HepG2 (cell line): ENCODE measurements around the gene ST6GALNAC2. TPM values are rescaled to one million over a fixed set of nuclear protein-coding genes. Genes with fewer than 3 reads are reported as not detected.

Source experiments
- HDAC2 ChIP-seq: sonication (generic); formaldehyde crosslinking; IDR thresholded peaks from 2 replicates; pipeline ENCODE4 v1.4.0; 2020; ENCODE audit warnings: missing genetic modification reagents
- IRF2 ChIP-seq: IDR thresholded peaks from 2 replicates; pipeline ENCODE4 v1.6.1; 2018; ENCODE audit warnings: missing genetic modification reagents, missing compliant biosample characterization
- NBN ChIP-seq: fragments of 450-650 bp; conservative IDR thresholded peaks from 2 replicates; pipeline ENCODE4 v1.6.1; 2017
- REST ChIP-seq, 2 experiments: IDR thresholded peaks; 2 replicates each; pipeline ENCODE4 v1.6.1; 2011 to 2012; ENCODE audit warnings: low read length in 2 of 2, borderline replicate concordance in 1 of 2, low read depth in 1 of 2, mild to moderate bottlenecking in 1 of 2, moderate library complexity in 1 of 2
- RFX3 ChIP-seq: IDR thresholded peaks from 2 replicates; pipeline ENCODE4 v1.6.1; 2016; ENCODE audit warnings: missing biosample characterization, missing genetic modification reagents
- TEF ChIP-seq: sonication (generic); formaldehyde crosslinking; IDR thresholded peaks from 2 replicates; pipeline ENCODE4 v1.5.0; 2020; ENCODE audit warnings: missing genetic modification reagents
- ZNF292 ChIP-seq: sonication (generic); formaldehyde crosslinking; IDR thresholded peaks from 2 replicates; pipeline ENCODE4 v1.8.1; 2022; ENCODE audit warnings: mild to moderate bottlenecking, low read depth, missing genetic modification reagents, borderline replicate concordance
- polyA plus RNA-seq, 8 experiments: library from polyadenylated mRNA; depleted of rRNA in 3 of 8; stranded (reverse) in 7 of 8; unstranded in 1 of 8; fragments of >200 nt; fragmentation: Illumina TruSeq in 4 of 8; extraction: Trizol in 4 of 8; gene quantifications; 2 replicates each; pipeline versions ENCODE4 v1.2.1 to v1.2.3, GENCODE V29; 2011 to 2016; ENCODE audit warnings: low read depth in 4 of 8, missing spikeins in 1 of 8, mixed read lengths in 1 of 8; ENCODE audit not compliant: insufficient read depth in 1 of 8
- total RNA-seq, 5 experiments: library from RNA; depleted of rRNA; stranded (reverse); fragments of >200 nt; fragmentation: Illumina TruSeq; extraction: Trizol; gene quantifications; 2 replicates each; pipeline ENCODE4 v1.2.3, GENCODE V29; 2016; ENCODE audit warnings: low read depth in 1 of 5
- TF ChIP-seq, protein P1 (sequence below): sonication (generic); formaldehyde crosslinking; IDR thresholded peaks from 2 replicates; pipeline ENCODE4 v1.5.0; 2020; ENCODE audit warnings: mild to moderate bottlenecking, missing genetic modification reagents
- TF ChIP-seq, protein P2 (sequence below): sonication (generic); formaldehyde crosslinking; IDR thresholded peaks from 2 replicates; pipeline ENCODE4 v1.4.0; 2020; ENCODE audit warnings: missing genetic modification reagents, borderline replicate concordance
- TF ChIP-seq, protein P3 (sequence below), 2 experiments: sonication (generic) in 1 of 2; formaldehyde crosslinking in 1 of 2; IDR thresholded peaks; 2 replicates each; pipeline versions ENCODE4 v1.6.1 to v1.9.0; 2014 to 2022; ENCODE audit warnings: antibody characterized with exemption in 1 of 2, borderline replicate concordance in 1 of 2, inconsistent platforms in 1 of 2, low read depth in 1 of 2, missing genetic modification reagents in 1 of 2

The ST6GALNAC2 gene
- total and polyA plus RNA-seq, 2 of the 13 experiments (the other 11 are each of a cell fraction or from before 2014, with no cell fraction given), result 0.12 to 0.49 TPM

DNA sequence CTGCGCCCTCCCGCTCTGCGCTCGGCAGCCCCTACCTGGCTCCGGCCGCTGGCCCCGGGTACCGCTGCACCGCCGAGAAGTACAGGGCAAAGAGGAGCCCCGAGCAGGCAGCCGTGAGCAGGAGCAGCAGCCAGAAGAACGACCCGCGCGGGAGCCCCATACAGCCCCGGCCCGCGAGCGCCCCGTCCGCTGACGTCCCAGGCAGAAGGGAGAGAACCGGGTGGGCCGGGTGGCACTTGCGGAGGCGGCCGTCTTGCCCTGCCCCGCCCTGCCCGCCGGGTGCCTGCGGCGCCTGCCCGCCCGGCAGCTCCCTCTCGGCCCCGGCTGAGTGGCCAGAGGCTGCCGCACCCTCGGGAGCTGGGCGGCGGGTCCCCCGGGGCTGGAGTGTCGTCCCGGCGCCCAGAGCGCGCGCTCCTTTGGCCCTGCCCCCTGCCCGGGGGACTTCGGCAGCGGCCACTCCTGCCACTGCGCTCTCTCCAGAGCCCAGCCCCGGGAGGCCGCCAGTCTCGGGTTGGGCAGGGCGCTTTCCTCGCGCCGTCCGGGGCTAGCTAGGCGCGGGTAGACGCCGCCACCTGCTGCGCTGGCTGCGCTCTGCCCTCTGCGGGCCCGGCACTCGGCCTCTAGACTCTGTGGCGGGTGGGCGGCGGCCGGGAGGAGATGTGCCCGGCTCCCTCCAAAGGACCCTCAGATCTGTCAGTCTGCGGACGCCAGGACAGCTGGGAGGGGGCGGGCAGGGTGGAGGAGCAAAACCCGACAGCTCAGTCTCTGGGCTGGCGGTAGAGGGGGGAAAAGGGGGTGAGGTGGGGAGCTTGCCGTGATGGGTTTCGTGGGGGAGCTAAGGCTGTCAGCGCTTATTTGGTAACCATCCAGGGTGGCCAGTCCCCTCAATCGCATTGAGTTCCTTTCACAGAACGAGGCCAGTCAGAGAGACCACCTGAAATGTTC is at the start of gene ST6GALNAC2 (continued):
- TF ChIP-seq, protein P1, sequence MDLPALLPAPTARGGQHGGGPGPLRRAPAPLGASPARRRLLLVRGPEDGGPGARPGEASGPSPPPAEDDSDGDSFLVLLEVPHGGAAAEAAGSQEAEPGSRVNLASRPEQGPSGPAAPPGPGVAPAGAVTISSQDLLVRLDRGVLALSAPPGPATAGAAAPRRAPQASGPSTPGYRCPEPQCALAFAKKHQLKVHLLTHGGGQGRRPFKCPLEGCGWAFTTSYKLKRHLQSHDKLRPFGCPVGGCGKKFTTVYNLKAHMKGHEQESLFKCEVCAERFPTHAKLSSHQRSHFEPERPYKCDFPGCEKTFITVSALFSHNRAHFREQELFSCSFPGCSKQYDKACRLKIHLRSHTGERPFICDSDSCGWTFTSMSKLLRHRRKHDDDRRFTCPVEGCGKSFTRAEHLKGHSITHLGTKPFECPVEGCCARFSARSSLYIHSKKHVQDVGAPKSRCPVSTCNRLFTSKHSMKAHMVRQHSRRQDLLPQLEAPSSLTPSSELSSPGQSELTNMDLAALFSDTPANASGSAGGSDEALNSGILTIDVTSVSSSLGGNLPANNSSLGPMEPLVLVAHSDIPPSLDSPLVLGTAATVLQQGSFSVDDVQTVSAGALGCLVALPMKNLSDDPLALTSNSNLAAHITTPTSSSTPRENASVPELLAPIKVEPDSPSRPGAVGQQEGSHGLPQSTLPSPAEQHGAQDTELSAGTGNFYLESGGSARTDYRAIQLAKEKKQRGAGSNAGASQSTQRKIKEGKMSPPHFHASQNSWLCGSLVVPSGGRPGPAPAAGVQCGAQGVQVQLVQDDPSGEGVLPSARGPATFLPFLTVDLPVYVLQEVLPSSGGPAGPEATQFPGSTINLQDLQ (CRISPR knock-in tag), result no peak
- TF ChIP-seq RFX3 (CRISPR knock-in tag) (no peak), IRF2 (CRISPR knock-in tag) (peak; percentile 48; the same call in 1 of the 2 replicates), REST (IDR thresholded peaks at IDR 0.05; ENCODE audit: borderline replicate concordance in 1 of 2, low read depth in 1 of 2, low read length in 2 of 2) (no peak), HDAC2 (peak; percentile 38), NBN (no peak), TEF (CRISPR knock-in tag) (no peak), ZNF292 (CRISPR knock-in tag) (no peak)
- TF ChIP-seq, protein P2, sequence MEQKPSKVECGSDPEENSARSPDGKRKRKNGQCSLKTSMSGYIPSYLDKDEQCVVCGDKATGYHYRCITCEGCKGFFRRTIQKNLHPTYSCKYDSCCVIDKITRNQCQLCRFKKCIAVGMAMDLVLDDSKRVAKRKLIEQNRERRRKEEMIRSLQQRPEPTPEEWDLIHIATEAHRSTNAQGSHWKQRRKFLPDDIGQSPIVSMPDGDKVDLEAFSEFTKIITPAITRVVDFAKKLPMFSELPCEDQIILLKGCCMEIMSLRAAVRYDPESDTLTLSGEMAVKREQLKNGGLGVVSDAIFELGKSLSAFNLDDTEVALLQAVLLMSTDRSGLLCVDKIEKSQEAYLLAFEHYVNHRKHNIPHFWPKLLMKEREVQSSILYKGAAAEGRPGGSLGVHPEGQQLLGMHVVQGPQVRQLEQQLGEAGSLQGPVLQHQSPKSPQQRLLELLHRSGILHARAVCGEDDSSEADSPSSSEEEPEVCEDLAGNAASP, result peak; percentile 62; the same call in 1 of the 2 replicates
- TF ChIP-seq, protein P3, sequence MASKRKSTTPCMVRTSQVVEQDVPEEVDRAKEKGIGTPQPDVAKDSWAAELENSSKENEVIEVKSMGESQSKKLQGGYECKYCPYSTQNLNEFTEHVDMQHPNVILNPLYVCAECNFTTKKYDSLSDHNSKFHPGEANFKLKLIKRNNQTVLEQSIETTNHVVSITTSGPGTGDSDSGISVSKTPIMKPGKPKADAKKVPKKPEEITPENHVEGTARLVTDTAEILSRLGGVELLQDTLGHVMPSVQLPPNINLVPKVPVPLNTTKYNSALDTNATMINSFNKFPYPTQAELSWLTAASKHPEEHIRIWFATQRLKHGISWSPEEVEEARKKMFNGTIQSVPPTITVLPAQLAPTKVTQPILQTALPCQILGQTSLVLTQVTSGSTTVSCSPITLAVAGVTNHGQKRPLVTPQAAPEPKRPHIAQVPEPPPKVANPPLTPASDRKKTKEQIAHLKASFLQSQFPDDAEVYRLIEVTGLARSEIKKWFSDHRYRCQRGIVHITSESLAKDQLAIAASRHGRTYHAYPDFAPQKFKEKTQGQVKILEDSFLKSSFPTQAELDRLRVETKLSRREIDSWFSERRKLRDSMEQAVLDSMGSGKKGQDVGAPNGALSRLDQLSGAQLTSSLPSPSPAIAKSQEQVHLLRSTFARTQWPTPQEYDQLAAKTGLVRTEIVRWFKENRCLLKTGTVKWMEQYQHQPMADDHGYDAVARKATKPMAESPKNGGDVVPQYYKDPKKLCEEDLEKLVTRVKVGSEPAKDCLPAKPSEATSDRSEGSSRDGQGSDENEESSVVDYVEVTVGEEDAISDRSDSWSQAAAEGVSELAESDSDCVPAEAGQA (IDR thresholded peaks at IDR 0.05; ENCODE audit: low read depth), result no peak
- TF ChIP-seq, protein P3 (CRISPR knock-in tag; IDR thresholded peaks at IDR 0.05; ENCODE audit: borderline replicate concordance), result no peak
